NCI-H1048 (cell line): ENCODE measurements around the gene ZNF804A.

Source experiments
- DNase-seq: peaks from one replicate; lab custom pipeline; 2025; lab: John Stamatoyannopoulos, UW

The ZNF804A gene

DNA sequence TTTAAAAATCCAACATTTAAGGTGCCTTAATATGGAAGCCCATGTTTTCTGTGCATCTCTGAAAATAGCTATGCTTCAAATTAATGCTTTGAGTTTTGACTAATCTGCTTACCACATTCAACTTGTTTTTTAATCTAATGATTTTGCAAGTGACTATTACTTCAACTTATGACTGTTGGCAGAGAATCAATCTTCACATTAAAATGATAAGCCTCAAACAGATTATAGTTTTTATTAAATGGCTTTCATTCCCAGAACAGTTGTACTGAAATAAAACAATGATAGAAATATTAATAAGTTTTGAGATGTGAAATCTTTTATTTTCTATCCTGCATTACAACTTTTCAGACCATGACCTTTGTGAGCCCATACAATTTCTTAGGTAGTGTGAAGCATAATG, 347.5 kb downstream of the ZNF804A start:
- DNase-seq: no peak

GRCh38 chr2:184956856-184957255, 358.5 kb downstream of the ZNF804A start:
- no peak for DNase-seq

- DNase-seq: no peak
These were observed 373.3 kb downstream of the ZNF804A start for GRCh38 chr2:184971546-184972068.
